ENCODE results near the gene STX1B.

STX1B gene

GRCh38 chr16:30996324-30996984 lies 14.0 kb downstream of the STX1B start:
- no peak for DNase-seq

DNA sequence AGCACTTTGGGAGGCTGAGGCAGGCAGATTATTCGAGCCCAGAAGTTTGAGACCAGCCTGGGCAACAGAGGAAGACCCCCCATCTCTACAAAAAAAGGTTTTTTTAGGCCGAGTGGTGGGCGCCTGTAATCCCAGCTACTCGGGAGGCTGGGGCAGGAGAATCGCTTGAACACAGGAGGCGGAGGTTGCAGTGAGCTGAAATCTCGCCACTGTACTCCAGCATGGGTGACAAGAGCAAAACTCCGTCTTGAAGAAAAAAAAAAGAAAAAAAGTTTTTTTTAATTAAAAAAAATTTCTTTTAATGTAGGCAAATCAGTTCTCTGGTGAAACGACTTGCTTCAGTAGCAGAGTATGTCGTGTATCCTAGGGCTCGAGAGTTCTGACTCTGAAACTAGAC lies 14.5 kb downstream of the STX1B start:
- no peak for DNase-seq

GRCh38 chr16:30992931-30993816 lies 17.3 kb downstream of the STX1B start:
- DNase-seq = no peak

DNA sequence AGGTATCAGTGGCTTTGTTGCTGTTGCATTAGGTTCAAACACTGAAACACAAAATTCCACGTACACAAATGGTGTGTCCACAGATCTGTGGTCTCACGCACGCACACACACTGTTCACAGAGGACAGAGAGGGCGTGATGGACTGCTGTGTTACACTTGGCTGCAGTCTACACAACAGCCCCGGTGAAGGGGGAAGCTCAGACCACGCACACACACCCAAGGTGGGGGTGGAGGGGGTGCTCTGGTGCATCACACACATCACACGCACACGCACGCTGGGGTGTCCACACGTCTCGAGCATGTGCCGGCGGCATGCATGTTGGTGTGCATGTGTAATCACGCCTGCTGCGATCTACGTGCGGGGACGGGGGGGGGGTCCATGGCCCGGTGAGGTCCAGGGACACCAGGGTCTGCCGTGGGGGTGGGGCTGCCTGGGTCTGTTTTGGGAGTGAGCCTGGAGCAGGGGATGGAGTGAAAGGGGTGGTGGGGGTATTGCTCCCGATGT lies 18.1 kb downstream of the STX1B start:
- DNase-seq = no peak

DNA sequence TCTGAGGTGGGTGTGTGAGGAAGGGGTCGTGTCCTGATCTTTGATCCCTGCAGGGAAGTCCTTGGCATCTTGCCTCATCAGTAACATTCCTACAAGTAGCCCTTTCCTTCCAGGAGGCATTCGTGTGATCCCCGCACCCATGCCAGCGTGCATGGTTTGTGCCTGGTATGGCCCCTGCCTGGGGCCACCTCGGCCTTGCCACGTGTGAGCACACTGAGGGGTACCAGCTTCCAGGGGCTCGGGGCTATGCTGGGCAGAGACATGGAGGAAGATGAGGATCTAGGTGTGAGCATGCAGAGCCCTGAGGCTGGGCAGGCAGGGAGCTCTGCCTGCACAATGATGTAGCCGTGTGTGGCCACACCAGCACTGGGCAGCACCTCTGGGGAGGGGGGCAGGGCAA lies 19.4 kb downstream of the STX1B start:
- no peak for DNase-seq

- no peak for DNase-seq
Observed at GRCh38 chr16:30990105-30990504, 20.3 kb downstream of the STX1B start.

DNA sequence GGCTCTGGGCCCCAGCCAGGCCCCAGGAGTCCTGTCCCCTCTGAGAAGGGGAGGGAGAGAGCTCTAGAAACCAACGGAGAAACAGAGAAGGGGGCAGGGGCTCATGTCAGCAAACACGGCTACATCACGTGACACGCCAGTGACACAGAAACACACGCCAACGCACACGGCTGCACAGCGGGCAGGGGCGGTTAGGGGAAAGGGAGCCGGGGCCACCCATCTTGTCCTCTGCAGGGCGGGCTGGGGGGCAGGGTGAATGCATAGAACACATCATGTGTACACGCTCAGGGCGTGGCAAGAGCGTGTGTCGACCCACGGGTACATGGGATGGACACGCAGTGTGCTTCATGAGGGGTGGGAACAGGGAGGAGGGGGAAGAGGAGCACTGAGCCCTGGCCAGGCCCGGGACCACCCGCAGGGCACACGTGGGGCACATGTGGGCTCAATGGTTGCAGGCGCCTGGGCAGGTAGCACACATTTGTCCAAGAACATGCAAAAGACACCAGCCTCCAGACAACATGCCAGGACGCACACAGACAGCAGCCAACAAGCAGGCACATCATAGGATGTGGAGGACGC lies 20.9 kb downstream of the STX1B start:
- DNase-seq = no peak

DNA sequence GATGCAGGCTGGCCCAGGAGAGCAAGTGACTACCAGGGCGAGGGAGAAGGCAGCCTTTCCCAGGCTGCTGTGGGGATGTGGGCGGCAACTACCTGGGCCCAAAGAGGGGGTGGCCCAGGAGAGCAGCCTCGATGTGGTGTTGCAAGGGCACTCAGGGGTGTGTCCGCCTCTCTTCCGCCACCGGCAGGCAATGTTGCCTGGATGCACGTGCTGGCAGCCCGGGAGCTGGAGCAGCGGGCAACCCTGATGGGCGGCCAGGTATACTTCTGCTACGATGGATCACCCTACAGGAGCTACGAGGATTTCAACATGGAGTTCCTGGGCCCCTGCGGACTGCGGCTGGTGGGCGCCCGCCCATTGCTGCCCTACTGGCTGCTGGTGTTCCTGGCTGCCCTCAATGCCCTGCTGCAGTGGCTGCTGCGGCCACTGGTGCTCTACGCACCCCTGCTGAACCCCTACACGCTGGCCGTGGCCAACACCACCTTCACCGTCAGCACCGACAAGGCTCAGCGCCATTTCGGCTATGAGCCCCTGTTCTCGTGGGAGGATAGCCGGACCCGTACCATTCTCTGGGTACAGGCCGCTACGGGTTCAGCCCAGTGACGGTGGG lies 22.8 kb downstream of the STX1B start:
- DNase-seq = no peak

- DNase-seq = no peak
Observed at GRCh38 chr16:30986129-30986991, 24.1 kb downstream of the STX1B start.

GRCh38 chr16:30985401-30986128 lies 24.9 kb downstream of the STX1B start:
- DNase-seq = no peak

- DNase-seq = peak; percentile 78
Observed at GRCh38 chr16:30984669-30985400, 25.6 kb downstream of the STX1B start, which contains the start of gene HSD3B7. HSD3B7 (plus strand) TSS chr16:30985207; CDS start chr16:30985659, 452 bp downstream.

DNA sequence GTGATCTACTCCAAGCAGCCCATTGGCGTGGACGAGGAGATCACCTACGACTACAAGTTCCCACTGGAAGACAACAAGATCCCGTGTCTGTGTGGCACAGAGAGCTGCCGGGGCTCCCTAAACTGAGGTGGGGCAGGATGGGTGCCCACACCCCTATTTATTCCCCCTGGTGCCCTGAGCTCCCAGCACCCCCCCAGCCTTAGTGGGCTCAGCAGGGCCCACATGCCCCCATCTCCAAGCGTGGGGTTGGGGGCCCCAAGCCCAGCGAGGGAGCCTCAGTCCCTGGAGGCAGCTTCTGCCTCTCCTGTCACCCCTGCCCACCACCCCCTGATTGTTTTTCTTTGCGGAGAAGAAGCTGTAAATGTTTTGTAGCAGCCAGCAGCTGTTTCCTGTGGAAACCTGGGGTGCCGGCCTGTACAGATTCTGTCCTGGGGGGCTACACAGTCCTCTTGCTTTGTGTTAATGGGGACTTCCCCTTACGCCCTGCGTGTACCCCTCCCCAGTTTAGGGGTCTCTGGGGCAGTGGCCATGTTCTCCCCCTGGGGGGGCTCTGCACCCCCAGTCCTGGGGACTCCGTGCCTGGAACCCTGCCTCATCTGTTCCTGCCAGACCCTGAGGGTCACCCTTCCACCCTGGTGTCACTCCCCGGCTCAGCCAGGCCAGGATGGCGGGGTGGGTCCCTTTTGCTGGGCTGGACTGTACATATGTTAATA lies 26.4 kb downstream of the STX1B start:
- DNase-seq = no peak

DNA sequence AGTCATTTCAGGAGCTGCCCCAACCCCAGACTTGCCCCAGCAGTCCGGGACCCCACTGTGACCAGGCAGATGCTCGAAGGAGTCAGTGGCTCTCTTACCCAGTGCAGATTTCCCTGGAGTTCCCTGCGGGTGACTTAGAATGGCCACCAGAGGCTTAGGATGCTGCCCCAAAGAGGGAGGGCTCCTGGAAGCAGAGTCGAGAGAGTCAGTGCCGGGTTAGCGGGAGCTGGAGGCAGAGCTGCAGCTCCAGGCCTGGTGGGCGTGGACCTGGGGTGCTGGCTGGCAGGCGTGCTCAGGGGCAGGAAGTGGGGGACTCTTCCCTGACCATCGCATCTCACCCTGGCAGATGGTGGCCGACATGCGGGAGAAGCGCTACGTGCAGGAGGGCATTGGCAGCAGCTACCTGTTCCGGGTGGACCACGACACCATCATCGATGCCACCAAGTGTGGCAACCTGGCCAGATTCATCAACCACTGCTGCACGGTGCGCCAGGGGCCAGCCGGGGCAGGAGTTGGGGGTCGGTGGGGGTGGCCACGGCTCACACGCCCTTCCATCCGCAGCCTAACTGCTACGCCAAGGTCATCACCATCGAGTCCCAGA lies 27.0 kb downstream of the STX1B start:
- no peak for DNase-seq

GRCh38 chr16:30982548-30983288 lies 27.7 kb downstream of the STX1B start:
- DNase-seq = peak; percentile 27

- no peak for DNase-seq
Observed at GRCh38 chr16:30980959-30981358, 29.5 kb downstream of the STX1B start.

GRCh38 chr16:30980434-30980833 lies 30.0 kb downstream of the STX1B start:
- DNase-seq = no peak

DNA sequence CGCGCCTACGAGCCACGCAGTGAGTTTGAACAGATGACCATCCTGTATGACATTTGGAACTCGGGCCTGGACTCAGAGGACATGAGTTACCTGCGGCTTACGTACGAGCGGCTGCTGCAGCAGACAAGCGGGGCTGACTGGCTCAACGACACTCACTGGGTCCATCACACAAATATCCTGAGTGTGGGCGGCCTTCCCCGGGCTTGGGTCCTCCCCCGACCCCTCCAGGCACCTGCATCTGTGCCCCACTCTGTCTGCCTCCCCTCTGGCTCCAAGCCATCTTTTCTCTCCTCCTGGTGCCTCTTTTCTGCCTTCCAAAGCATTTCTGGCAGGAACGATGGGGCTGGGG lies 30.4 kb downstream of the STX1B start:
- no peak for DNase-seq

- DNase-seq = no peak
Observed at GRCh38 chr16:30979170-30980022, 31.0 kb downstream of the STX1B start.
